HepG2 (cell line): Measurements from ENCODE around the gene TXNRD3. TPM values are rescaled to one million over a fixed set of nuclear protein-coding genes. Genes with fewer than 3 reads are reported as not detected.

Experiments used
- ATAC-seq: fragments of 200-7000 bp; cut with Tn5 transposase; 3 replicates; pipeline ENCODE4 v1.9.1; 2020; ENCODE audit warnings: mild to moderate bottlenecking, moderate library complexity
- BruUV-seq: library from RNA; stranded (reverse); fragments of 400-500 nt; replicated peaks from 2 replicates; lab custom pipeline; 2021; lab: Mats Ljungman, UMichigan
- CTCF ChIA-PET: fragments of 300-600 bp; formaldehyde crosslinking; extraction: SDS; loops from one replicate; lab custom pipeline; 2021; ENCODE audit warnings: low total read pairs, inconsistent platforms, low intra/inter-chr PET ratio; lab: Yijun Ruan, JAX
- POLR2A ChIA-PET: fragments of 350-600 bp; sonication (Branson Sonifier 250); formaldehyde crosslinking; loops from one replicate; lab custom pipeline; 2020; ENCODE audit warnings: antibody characterized with exemption, inconsistent platforms; lab: Yijun Ruan, JAX
- DNase-seq: peaks from one replicate; pipeline ENCODE4 v3.0.0-alpha.2; 2015; ENCODE audit warnings: low spot score
- FAIRE-seq: peaks from 3 replicates; lab custom pipeline; 2011; peaks lifted over from hg19 to GRCh38; lab: Jason Lieb, UNC
- H2AFZ ChIP-seq: one replicate; pipeline ENCODE4 v1.6.1; 2011; ENCODE audit warnings: low read length, inconsistent platforms
- H3K27ac ChIP-seq: fragments of 300-600 bp; 3 replicates; pipeline ENCODE4 v1.8.0; 2011; ENCODE audit warnings: mixed run types, mild to moderate bottlenecking, mixed read lengths, low read length, inconsistent platforms; ENCODE audit not compliant: insufficient read depth; ENCODE audit errors: extremely low read length
- H3K27me3 ChIP-seq, 2 experiments: fragments of 200-600 bp in 1 of 2; 2 replicates in 1 of 2; 3 replicates in 1 of 2; pipeline versions ENCODE4 v1.6.0 to v1.8.0; 2011; ENCODE audit warnings: low read length in 2 of 2, mild to moderate bottlenecking in 2 of 2, moderate library complexity in 2 of 2, inconsistent platforms in 1 of 2; ENCODE audit not compliant: insufficient read depth in 2 of 2, control insufficient read depth in 1 of 2
- H3K36me3 ChIP-seq, 2 experiments: fragments of 200-600 bp in 1 of 2; replicated peaks in 1 of 2; 2 replicates in 1 of 2; 3 replicates in 1 of 2; pipeline versions ENCODE4 v1.5.1 to v1.8.0; 2011; ENCODE audit warnings: low read length in 2 of 2, inconsistent platforms in 1 of 2; ENCODE audit not compliant: insufficient read depth in 2 of 2, control insufficient read depth in 1 of 2
- H3K4me1 ChIP-seq: 2 replicates; pipeline ENCODE4 v1.5.1; 2012; ENCODE audit warnings: low read length, inconsistent platforms; ENCODE audit not compliant: insufficient read depth
- H3K4me2 ChIP-seq: 2 replicates; pipeline ENCODE4 v1.6.0; 2011; ENCODE audit warnings: low read depth, low read length, inconsistent platforms
- H3K4me3 ChIP-seq, 3 experiments: fragments of 200-600 bp in 1 of 3; sonication (generic), shearing (Covaris generic) in 1 of 3; replicated peaks in 1 of 3; 2 replicates each; pipeline ENCODE4 v1.5.1; 2011 to 2016; ENCODE audit warnings: low read length in 3 of 3, inconsistent platforms in 2 of 3, low read depth in 2 of 3, mild to moderate bottlenecking in 2 of 3, control low read depth in 1 of 3, mixed read lengths in 1 of 3; ENCODE audit not compliant: insufficient read depth in 1 of 3
- H3K79me2 ChIP-seq: one replicate; pipeline ENCODE4 v1.6.1; 2011; ENCODE audit warnings: low read length, inconsistent platforms; ENCODE audit not compliant: insufficient read depth
- H3K9ac ChIP-seq: 2 replicates; pipeline ENCODE4 v1.6.0; 2011; ENCODE audit warnings: mild to moderate bottlenecking, low read depth, low read length, inconsistent platforms; ENCODE audit not compliant: insufficient read depth
- H3K9me3 ChIP-seq: 2 replicates; pipeline ENCODE4 v1.5.1; 2012; ENCODE audit warnings: mild to moderate bottlenecking, low read length
- H4K20me1 ChIP-seq: 2 replicates; pipeline ENCODE4 v1.6.0; 2011; ENCODE audit warnings: inconsistent platforms, mild to moderate bottlenecking, low read length, moderate library complexity; ENCODE audit not compliant: insufficient read depth
- ELF4 ChIP-seq: sonication (generic); formaldehyde crosslinking; IDR thresholded peaks from 2 replicates; pipeline ENCODE4 v1.5.0; 2020; ENCODE audit warnings: missing genetic modification reagents, mild to moderate bottlenecking, moderate library complexity, borderline replicate concordance
- MYC ChIP-seq: sonication (generic); formaldehyde crosslinking; IDR thresholded peaks from 2 replicates; pipeline ENCODE4 v1.9.0; 2021; ENCODE audit warnings: missing genetic modification reagents, borderline replicate concordance
- RFX1 ChIP-seq: fragments of 450-650 bp; IDR thresholded peaks from 2 replicates; pipeline ENCODE4 v1.6.1; 2017
- STAT5B ChIP-seq: sonication (generic); formaldehyde crosslinking; IDR thresholded peaks from 2 replicates; pipeline ENCODE4 v1.4.0; 2020; ENCODE audit warnings: missing genetic modification reagents
- TBX3 ChIP-seq: fragments of 450-650 bp; IDR thresholded peaks from 2 replicates; pipeline ENCODE4 v1.6.1; 2017; ENCODE audit warnings: antibody characterized with exemption, mild to moderate bottlenecking, inconsistent platforms, borderline replicate concordance
- TRAFD1 ChIP-seq: sonication (generic); formaldehyde crosslinking; IDR thresholded peaks from 2 replicates; pipeline ENCODE4 v1.5.1; 2020; ENCODE audit warnings: missing genetic modification reagents, mild to moderate bottlenecking, borderline replicate concordance
- ZMYM3 ChIP-seq: sonication (generic); formaldehyde crosslinking; IDR thresholded peaks from 2 replicates; pipeline ENCODE4 v1.5.1; 2020; ENCODE audit warnings: mild to moderate bottlenecking, missing genetic modification reagents
- ZNF124 ChIP-seq: sonication (generic); formaldehyde crosslinking; IDR thresholded peaks from 2 replicates; pipeline ENCODE4 v1.4.0; 2020; ENCODE audit warnings: missing genetic modification reagents
- ZNF225 ChIP-seq: sonication (generic); formaldehyde crosslinking; IDR thresholded peaks from 2 replicates; pipeline ENCODE4 v1.4.0; 2020; ENCODE audit warnings: mild to moderate bottlenecking, missing genetic modification reagents
- ZNF280B ChIP-seq: sonication (generic); formaldehyde crosslinking; IDR thresholded peaks from 2 replicates; pipeline ENCODE4 v1.5.0; 2020; ENCODE audit warnings: missing genetic modification reagents, mild to moderate bottlenecking, borderline replicate concordance
- ZNF557 ChIP-seq: sonication (generic); formaldehyde crosslinking; IDR thresholded peaks from 2 replicates; pipeline ENCODE4 v1.4.0; 2020; ENCODE audit warnings: missing genetic modification reagents
- ZNF83 ChIP-seq: sonication (generic); formaldehyde crosslinking; IDR thresholded peaks from 2 replicates; pipeline ENCODE4 v1.4.0; 2020; ENCODE audit warnings: missing genetic modification reagents, mild to moderate bottlenecking, borderline replicate concordance
- WGBS: methylation state at CpG from one replicate; pipeline ENCODE4 v1.1.6; 2017; ENCODE audit warnings: low lambda C conversion rate; 5-methylcytosine and 5-hydroxymethylcytosine counted together
- in situ Hi-C: cut with HindIII; loops from 2 replicates; pipeline ENCODE4 v1.10.0; 2017; ENCODE audit warnings: low pct_unique_long_range_greater_than_20kb; ENCODE audit not compliant: extremely low pct_ligation_motif_present
- intact Hi-C: fragments of 100-400 bp; cut with micrococcal nuclease; formaldehyde crosslinking; loops from one replicate; pipeline ENCODE4 v1.10.0; 2022; ENCODE audit not compliant: unreplicated experiment
- polyA plus RNA-seq, 8 experiments: library from polyadenylated mRNA; depleted of rRNA in 3 of 8; stranded (reverse) in 7 of 8; unstranded in 1 of 8; fragments of >200 nt; fragmentation: Illumina TruSeq in 4 of 8; extraction: Trizol in 4 of 8; gene quantifications; 2 replicates each; pipeline versions ENCODE4 v1.2.1 to v1.2.3, GENCODE V29; 2011 to 2016; ENCODE audit warnings: low read depth in 4 of 8, missing spikeins in 1 of 8, mixed read lengths in 1 of 8; ENCODE audit not compliant: insufficient read depth in 1 of 8
- total RNA-seq, 5 experiments: library from RNA; depleted of rRNA; stranded (reverse); fragments of >200 nt; fragmentation: Illumina TruSeq; extraction: Trizol; gene quantifications; 2 replicates each; pipeline ENCODE4 v1.2.3, GENCODE V29; 2016; ENCODE audit warnings: low read depth in 1 of 5
- TF ChIP-seq, protein P1 (sequence below): sonication (generic); formaldehyde crosslinking; IDR thresholded peaks from 2 replicates; pipeline ENCODE4 v1.5.1; 2020; ENCODE audit warnings: missing genetic modification reagents, mild to moderate bottlenecking, borderline replicate concordance
- TF ChIP-seq, protein P2 (sequence below): sonication (generic); formaldehyde crosslinking; IDR thresholded peaks from 2 replicates; pipeline ENCODE4 v1.4.0; 2020; ENCODE audit warnings: missing genetic modification reagents, mild to moderate bottlenecking, borderline replicate concordance

The TXNRD3 gene
- total and polyA plus RNA-seq, 2 of the 13 experiments (the other 11 are each of a cell fraction or from before 2014, with no cell fraction given): 4.8 to 20.7 TPM

GRCh38 chr3:126636436-126636835 lies 18.5 kb downstream of the TXNRD3 start:
- Histone ChIP-seq H3K4me2 (no peak overlapping the region), H3K36me3 (peaks cover 3 to 21% of the 10 kb centered on the region in 2 experiments; a peak in 3 of 5 replicates), H3K4me3 (no peak overlapping the region), H3K27me3 (no peaks in the 10 kb centered on the region), H3K79me2 (no peaks in the 10 kb centered on the region), H3K9ac (no peak overlapping the region), H4K20me1 (no peaks in the 10 kb centered on the region), H2AFZ (no peak overlapping the region), H3K4me1 (no peaks in the 10 kb centered on the region), H3K9me3 (no peaks in the 10 kb centered on the region), H3K27ac (no peak overlapping the region)
- WGBS: 97% methylated on average over 2 of the region's 2 CpGs
- POLR2A ChIA-PET: no interaction called here
- BruUV-seq: no TSS peak
- no peak for DNase-seq
- CTCF ChIA-PET: no interaction called here
- no peak for FAIRE-seq
- no peak for ATAC-seq
- intact Hi-C loops: no loop called here
- in situ Hi-C loops: no loop called here
- TF ChIP-seq ZNF83 (CRISPR knock-in tag): no peak
- no peak for TF ChIP-seq ZNF280B (CRISPR knock-in tag)
- TF ChIP-seq ZNF557: no peak
- TF ChIP-seq, protein P1, sequence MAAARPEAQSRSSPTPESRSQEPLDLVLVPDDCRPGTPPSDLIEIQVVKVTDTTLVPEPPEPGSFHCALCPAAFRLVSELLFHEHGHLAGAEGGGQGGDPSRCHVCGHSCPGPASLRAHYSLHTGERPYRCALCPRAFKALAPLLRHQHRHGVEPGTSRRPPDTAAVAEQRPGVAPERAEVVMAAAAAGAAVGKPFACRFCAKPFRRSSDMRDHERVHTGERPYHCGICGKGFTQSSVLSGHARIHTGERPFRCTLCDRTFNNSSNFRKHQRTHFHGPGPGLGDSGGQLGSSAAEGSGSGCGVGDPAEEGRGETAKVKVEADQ (CRISPR knock-in tag): no peak
- no peak for TF ChIP-seq ELF4 (CRISPR knock-in tag)
- TF ChIP-seq STAT5B: no peak
- TF ChIP-seq TRAFD1 (CRISPR knock-in tag): no peak
- TF ChIP-seq ZNF225 (CRISPR knock-in tag): no peak
- TF ChIP-seq TBX3: no peak
- no peak for TF ChIP-seq ZMYM3 (CRISPR knock-in tag)
- TF ChIP-seq MYC (CRISPR knock-in tag): no peak
- no peak for TF ChIP-seq ZNF124
- TF ChIP-seq RFX1: no peak
- TF ChIP-seq, protein P2, sequence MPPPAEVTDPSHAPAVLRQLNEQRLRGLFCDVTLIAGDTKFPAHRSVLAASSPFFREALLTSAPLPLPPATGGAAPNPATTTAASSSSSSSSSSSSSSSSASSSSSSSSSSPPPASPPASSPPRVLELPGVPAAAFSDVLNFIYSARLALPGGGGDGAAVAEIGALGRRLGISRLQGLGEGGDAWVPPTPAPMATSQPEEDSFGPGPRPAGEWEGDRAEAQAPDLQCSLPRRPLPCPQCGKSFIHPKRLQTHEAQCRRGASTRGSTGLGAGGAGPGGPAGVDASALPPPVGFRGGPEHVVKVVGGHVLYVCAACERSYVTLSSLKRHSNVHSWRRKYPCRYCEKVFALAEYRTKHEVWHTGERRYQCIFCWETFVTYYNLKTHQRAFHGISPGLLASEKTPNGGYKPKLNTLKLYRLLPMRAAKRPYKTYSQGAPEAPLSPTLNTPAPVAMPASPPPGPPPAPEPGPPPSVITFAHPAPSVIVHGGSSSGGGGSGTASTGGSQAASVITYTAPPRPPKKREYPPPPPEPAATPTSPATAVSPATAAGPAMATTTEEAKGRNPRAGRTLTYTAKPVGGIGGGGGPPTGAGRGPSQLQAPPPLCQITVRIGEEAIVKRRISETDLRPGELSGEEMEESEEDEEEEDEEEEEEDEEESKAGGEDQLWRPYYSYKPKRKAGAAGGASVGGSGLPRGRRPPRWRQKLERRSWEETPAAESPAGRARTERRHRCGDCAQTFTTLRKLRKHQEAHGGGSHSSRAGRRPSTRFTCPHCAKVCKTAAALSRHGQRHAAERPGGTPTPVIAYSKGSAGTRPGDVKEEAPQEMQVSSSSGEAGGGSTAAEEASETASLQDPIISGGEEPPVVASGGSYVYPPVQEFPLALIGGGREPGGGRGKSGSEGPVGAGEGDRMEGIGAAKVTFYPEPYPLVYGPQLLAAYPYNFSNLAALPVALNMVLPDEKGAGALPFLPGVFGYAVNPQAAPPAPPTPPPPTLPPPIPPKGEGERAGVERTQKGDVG: no peak
